ENCODE measurements around the gene PEX14.

- TF ChIP-seq ZNF282 (CRISPR knock-in tag; IDR thresholded peaks at IDR 0.05) = no peak
- TF ChIP-seq CTCF (IDR thresholded peaks at IDR 0.05 in 2 of 3, conservative IDR thresholded peaks at IDR 0.05 in 1 of 3; ENCODE audit: insufficient read depth in 2 of 3, low read depth in 1 of 3, low read length in 3 of 3) = no peak
- no peak for TF ChIP-seq ZBTB33 (CRISPR knock-in tag; IDR thresholded peaks at IDR 0.05)
- no peak for TF ChIP-seq BRCA1 (IDR thresholded peaks at IDR 0.05)
- TF ChIP-seq BRCA1 (CRISPR knock-in tag; IDR thresholded peaks at IDR 0.05) = no peak
- no peak; the same call in 1 of the 2 replicates for TF ChIP-seq POLR2A (conservative IDR thresholded peaks at IDR 0.05)
These were observed 16.9 kb upstream of the PEX14 start for GRCh38 chr1:10457875-10458274.
